Endothelial cell of umbilical vein (primary cell): ENCODE measurements around the gene GMPPB. TPM values are rescaled to one million over a fixed set of nuclear protein-coding genes. Genes with fewer than 3 reads are reported as not detected.

Experiments
- BruUV-seq: library from RNA; stranded (reverse); fragments of 400-500 nt; replicated peaks from 2 replicates; lab custom pipeline; 2021; lab: Mats Ljungman, UMichigan
- CTCF ChIA-PET: fragments of 300-600, 350-600 bp; sonication (Branson Sonifier 250); formaldehyde crosslinking; loops from one replicate; lab custom pipeline; 2021; ENCODE audit warnings: antibody characterized with exemption, inconsistent platforms; lab: Charles Lee
- POLR2A ChIA-PET: fragments of 300-600, 350-600 bp; sonication (Branson Sonifier 250); formaldehyde crosslinking; loops from one replicate; lab custom pipeline; 2021; ENCODE audit warnings: antibody characterized with exemption, inconsistent platforms; lab: Charles Lee
- DNase-seq: peaks from one replicate; pipeline ENCODE4 v3.0.0-alpha.2; 2011; ENCODE audit warnings: low read depth, low spot score
- FAIRE-seq: peaks from 2 replicates; lab custom pipeline; 2011; peaks lifted over from hg19 to GRCh38; lab: Jason Lieb, UNC
- H2AFZ ChIP-seq: 2 replicates; pipeline ENCODE4 v1.6.0; 2012; ENCODE audit warnings: low read depth, low read length, control low read depth, inconsistent platforms
- H3K27ac ChIP-seq: 2 replicates; pipeline ENCODE4 v1.5.1; 2011; ENCODE audit warnings: low read depth, mild to moderate bottlenecking, control low read depth, low read length, moderate library complexity; ENCODE audit not compliant: insufficient read depth
- H3K27me3 ChIP-seq, 2 experiments: 2 replicates each; pipeline versions ENCODE4 v1.6.0 to v1.6.1; 2011; ENCODE audit warnings: low read length in 2 of 2, mixed read lengths in 1 of 2; ENCODE audit not compliant: control insufficient read depth in 2 of 2, insufficient read depth in 2 of 2
- H3K36me3 ChIP-seq, 2 experiments: 2 replicates in 1 of 2; 3 replicates in 1 of 2; pipeline ENCODE4 v1.5.1; 2011; ENCODE audit warnings: low read length in 2 of 2, mild to moderate bottlenecking in 1 of 2, moderate library complexity in 1 of 2; ENCODE audit not compliant: control insufficient read depth in 2 of 2, insufficient read depth in 2 of 2; ENCODE audit errors: extremely low read depth in 1 of 2
- H3K4me1 ChIP-seq: 3 replicates; pipeline ENCODE4 v1.5.1; 2011; ENCODE audit warnings: mild to moderate bottlenecking, low read length; ENCODE audit not compliant: control insufficient read depth, insufficient read depth; ENCODE audit errors: extremely low read depth
- H3K4me2 ChIP-seq: 2 replicates; pipeline ENCODE4 v1.6.1; 2011; ENCODE audit warnings: low read length, control low read depth, mixed read lengths; ENCODE audit not compliant: insufficient read depth
- H3K4me3 ChIP-seq, 3 experiments: fragments of 200-600 bp in 1 of 3; sonication (generic), shearing (Covaris generic) in 1 of 3; replicated peaks in 1 of 3; 2 replicates each; pipeline ENCODE4 v1.5.1; 2011 to 2016; ENCODE audit warnings: control low read depth in 3 of 3, low read length in 3 of 3, mild to moderate bottlenecking in 2 of 3, inconsistent platforms in 1 of 3, low read depth in 1 of 3, moderate library complexity in 1 of 3; ENCODE audit not compliant: insufficient read depth in 1 of 3
- H3K79me2 ChIP-seq: 2 replicates; pipeline ENCODE4 v1.6.0; 2012; ENCODE audit warnings: low read length, inconsistent platforms; ENCODE audit not compliant: control insufficient read depth, insufficient read depth
- H3K9ac ChIP-seq: replicated peaks from 2 replicates; pipeline ENCODE3; 2011; ENCODE audit warnings: low read length, control low read depth; ENCODE audit not compliant: insufficient read depth; ENCODE audit errors: extremely low read depth
- H3K9me1 ChIP-seq: replicated peaks from 3 replicates; pipeline ENCODE4 v1.6.0; 2011; ENCODE audit warnings: mild to moderate bottlenecking, low read length; ENCODE audit not compliant: control insufficient read depth, insufficient read depth; ENCODE audit errors: extremely low read depth
- H3K9me3 ChIP-seq: replicated peaks from 2 replicates; pipeline ENCODE4 v1.5.1; 2012; ENCODE audit warnings: low read length, inconsistent platforms; ENCODE audit not compliant: control insufficient read depth, insufficient read depth
- H4K20me1 ChIP-seq: replicated peaks from 2 replicates; pipeline ENCODE3; 2011; ENCODE audit warnings: mild to moderate bottlenecking, low read length; ENCODE audit not compliant: control insufficient read depth, insufficient read depth; ENCODE audit errors: extremely low read depth
- EZH2 ChIP-seq: IDR thresholded peaks from 2 replicates; pipeline ENCODE4 v1.6.1; 2012; ENCODE audit warnings: borderline replicate concordance, low read depth, mild to moderate bottlenecking, moderate library complexity, low read length, inconsistent platforms; ENCODE audit not compliant: severe bottlenecking
- FOS ChIP-seq: IDR thresholded peaks from 2 replicates; pipeline ENCODE4 v1.6.1; 2011; ENCODE audit warnings: mild to moderate bottlenecking, low read length, moderate library complexity, borderline replicate concordance; ENCODE audit not compliant: insufficient read depth
- GATA2 ChIP-seq: IDR thresholded peaks from 2 replicates; pipeline ENCODE4 v1.7.0; 2011; ENCODE audit warnings: low read depth, mild to moderate bottlenecking, moderate library complexity, mixed read lengths, low read length; ENCODE audit not compliant: insufficient read length, insufficient read depth
- JUN ChIP-seq: IDR thresholded peaks from 2 replicates; pipeline ENCODE4 v1.6.1; 2011; ENCODE audit warnings: borderline replicate concordance, low read depth; ENCODE audit not compliant: insufficient read length, insufficient read depth
- MYC ChIP-seq: IDR thresholded peaks from one replicate; pipeline ENCODE4 v1.6.1; 2011; ENCODE audit warnings: mild to moderate bottlenecking, low read depth, low read length
- POLR2A ChIP-seq: IDR thresholded peaks from 2 replicates; pipeline ENCODE4 v1.6.1; 2012; ENCODE audit warnings: low read depth, mild to moderate bottlenecking, control low read depth, low read length
- POLR2AphosphoS5 ChIP-seq: IDR thresholded peaks from 2 replicates; pipeline ENCODE4 v1.6.1; 2012; ENCODE audit warnings: low read depth, mild to moderate bottlenecking, control low read depth, low read length, moderate library complexity; ENCODE audit not compliant: insufficient read depth
- dilution Hi-C: fragments of 300-500 bp; cut with MboI; formaldehyde crosslinking; loops from one replicate; pipeline ENCODE4 v1.15.0; 2019; ENCODE audit warnings: low sequenced_read_pairs; ENCODE audit not compliant: extremely low pct_ligation_motif_present
- intact Hi-C: fragments of 100-400 bp; cut with micrococcal nuclease; formaldehyde crosslinking; loops from one replicate; pipeline ENCODE4 v1.10.0; 2022
- polyA plus RNA-seq, 4 experiments: library from polyadenylated mRNA; depleted of rRNA in 3 of 4; stranded (reverse) in 3 of 4; unstranded in 1 of 4; fragments of >200 nt; gene quantifications; 2 replicates each; pipeline versions ENCODE4 v1.2.1 to v1.2.3, GENCODE V29; 2011 to 2012; ENCODE audit warnings: missing spikeins in 1 of 4
- total RNA-seq: library from RNA; stranded (reverse); gene quantifications from 2 replicates; pipeline ENCODE4 v1.2.3, GENCODE V29; 2021
- TF ChIP-seq, protein P1 (sequence below): IDR thresholded peaks from 2 replicates; pipeline ENCODE4 v1.6.1; 2011; ENCODE audit not compliant: insufficient read depth, insufficient read length
- TF ChIP-seq, protein P2 (sequence below), 2 donors: IDR thresholded peaks; 1 replicate in 1 of 2; 2 replicates in 1 of 2; pipeline ENCODE4 v1.5.1; 2011; ENCODE audit warnings: low read length in 2 of 2, mild to moderate bottlenecking in 2 of 2, moderate library complexity in 2 of 2, control low read depth in 1 of 2, inconsistent platforms in 1 of 2, low read depth in 1 of 2; ENCODE audit not compliant: insufficient read depth in 1 of 2; ENCODE audit errors: extremely low read depth in 1 of 2

GMPPB gene
- total and polyA plus RNA-seq, 2 donors (not counting 3 experiments of a cell fraction or from before 2014, with no cell fraction given), result 52.5 to 62.0 TPM

DNA sequence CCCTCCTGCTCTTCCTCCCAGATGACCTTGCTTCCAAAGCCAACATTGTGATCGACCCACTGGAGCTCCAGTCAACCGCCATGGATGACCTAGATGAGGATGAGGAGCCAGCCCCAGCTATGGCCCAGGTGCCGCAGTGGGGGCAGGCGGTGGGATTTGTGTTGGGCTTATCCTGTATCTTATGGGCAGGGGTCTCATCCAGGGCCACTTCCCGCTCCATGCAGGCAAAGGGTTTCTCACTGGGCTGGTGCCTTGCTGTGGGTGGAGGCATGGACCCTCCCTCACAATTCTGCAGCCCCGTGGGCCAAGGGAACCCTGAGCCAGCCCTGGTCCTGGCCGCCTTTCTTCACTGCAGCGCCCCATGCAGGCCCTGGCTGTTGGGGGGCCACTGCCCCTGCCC, 19.1 kb downstream of the GMPPB start:
- intact Hi-C loops (loop anchor here (5.0 kb wide), 1 partner anchor 98 kb away; the partner anchor contains the start of gene INKA1), dilution Hi-C loops (no loop called here)
- TF ChIP-seq, protein P1, sequence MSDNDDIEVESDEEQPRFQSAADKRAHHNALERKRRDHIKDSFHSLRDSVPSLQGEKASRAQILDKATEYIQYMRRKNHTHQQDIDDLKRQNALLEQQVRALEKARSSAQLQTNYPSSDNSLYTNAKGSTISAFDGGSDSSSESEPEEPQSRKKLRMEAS, result no peak
- TF ChIP-seq POLR2AphosphoS5 (no peak), EZH2 (no peak), FOS (no peak), GATA2 (no peak), POLR2A (no peak), MYC (no peak), JUN (no peak)
- TF ChIP-seq, protein P2, sequence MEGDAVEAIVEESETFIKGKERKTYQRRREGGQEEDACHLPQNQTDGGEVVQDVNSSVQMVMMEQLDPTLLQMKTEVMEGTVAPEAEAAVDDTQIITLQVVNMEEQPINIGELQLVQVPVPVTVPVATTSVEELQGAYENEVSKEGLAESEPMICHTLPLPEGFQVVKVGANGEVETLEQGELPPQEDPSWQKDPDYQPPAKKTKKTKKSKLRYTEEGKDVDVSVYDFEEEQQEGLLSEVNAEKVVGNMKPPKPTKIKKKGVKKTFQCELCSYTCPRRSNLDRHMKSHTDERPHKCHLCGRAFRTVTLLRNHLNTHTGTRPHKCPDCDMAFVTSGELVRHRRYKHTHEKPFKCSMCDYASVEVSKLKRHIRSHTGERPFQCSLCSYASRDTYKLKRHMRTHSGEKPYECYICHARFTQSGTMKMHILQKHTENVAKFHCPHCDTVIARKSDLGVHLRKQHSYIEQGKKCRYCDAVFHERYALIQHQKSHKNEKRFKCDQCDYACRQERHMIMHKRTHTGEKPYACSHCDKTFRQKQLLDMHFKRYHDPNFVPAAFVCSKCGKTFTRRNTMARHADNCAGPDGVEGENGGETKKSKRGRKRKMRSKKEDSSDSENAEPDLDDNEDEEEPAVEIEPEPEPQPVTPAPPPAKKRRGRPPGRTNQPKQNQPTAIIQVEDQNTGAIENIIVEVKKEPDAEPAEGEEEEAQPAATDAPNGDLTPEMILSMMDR (IDR thresholded peaks at IDR 0.05; ENCODE audit: extremely low read depth in 1 of 2, insufficient read depth in 1 of 2, low read depth in 1 of 2, low read length in 2 of 2), result no peak
- Histone ChIP-seq H4K20me1 (no peaks in the 10 kb centered on the region), H3K9me1 (no peaks in the 10 kb centered on the region), H3K4me3 (no peak overlapping the region), H3K36me3 (peaks cover 0 to 19% of the 10 kb centered on the region in 2 experiments), H3K4me1 (peaks cover 5% of the 10 kb centered on the region), H3K4me2 (no peak overlapping the region), H2AFZ (no peak overlapping the region), H3K27ac (no peak overlapping the region), H3K27me3 (no peaks in the 10 kb centered on the region), H3K79me2 (no peaks in the 10 kb centered on the region), H3K9ac (no peak overlapping the region), H3K9me3 (no peaks in the 10 kb centered on the region)
- no TSS peak for BruUV-seq
- ChIA-PET CTCF (interaction anchor here (2.0 to 3.8 kb wide), 2 partner anchors 14 to 134 kb away, joined by 8 to 27 read pairs; no protein-coding TSS in a partner anchor), POLR2A (no interaction called here)
- FAIRE-seq, result no peak
- DNase-seq, result no peak
